HG02943 (cell line): Measurements from ENCODE around the gene CTNNA1.
"Not testable (repeated sequence)": the region's sequence is repeated elsewhere in the genome, so short reads cannot be mapped to it uniquely, and the experiment has no call there.

Experiments
- ATAC-seq: cut with Tn5 transposase; IDR thresholded peaks from one replicate; pipeline ENCODE4 v1.9.1; 2021; ENCODE audit warnings: mild to moderate bottlenecking, low read depth, moderate library complexity; ENCODE audit not compliant: unreplicated experiment

The CTNNA1 gene, protein sequence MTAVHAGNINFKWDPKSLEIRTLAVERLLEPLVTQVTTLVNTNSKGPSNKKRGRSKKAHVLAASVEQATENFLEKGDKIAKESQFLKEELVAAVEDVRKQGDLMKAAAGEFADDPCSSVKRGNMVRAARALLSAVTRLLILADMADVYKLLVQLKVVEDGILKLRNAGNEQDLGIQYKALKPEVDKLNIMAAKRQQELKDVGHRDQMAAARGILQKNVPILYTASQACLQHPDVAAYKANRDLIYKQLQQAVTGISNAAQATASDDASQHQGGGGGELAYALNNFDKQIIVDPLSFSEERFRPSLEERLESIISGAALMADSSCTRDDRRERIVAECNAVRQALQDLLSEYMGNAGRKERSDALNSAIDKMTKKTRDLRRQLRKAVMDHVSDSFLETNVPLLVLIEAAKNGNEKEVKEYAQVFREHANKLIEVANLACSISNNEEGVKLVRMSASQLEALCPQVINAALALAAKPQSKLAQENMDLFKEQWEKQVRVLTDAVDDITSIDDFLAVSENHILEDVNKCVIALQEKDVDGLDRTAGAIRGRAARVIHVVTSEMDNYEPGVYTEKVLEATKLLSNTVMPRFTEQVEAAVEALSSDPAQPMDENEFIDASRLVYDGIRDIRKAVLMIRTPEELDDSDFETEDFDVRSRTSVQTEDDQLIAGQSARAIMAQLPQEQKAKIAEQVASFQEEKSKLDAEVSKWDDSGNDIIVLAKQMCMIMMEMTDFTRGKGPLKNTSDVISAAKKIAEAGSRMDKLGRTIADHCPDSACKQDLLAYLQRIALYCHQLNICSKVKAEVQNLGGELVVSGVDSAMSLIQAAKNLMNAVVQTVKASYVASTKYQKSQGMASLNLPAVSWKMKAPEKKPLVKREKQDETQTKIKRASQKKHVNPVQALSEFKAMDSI

DNA sequence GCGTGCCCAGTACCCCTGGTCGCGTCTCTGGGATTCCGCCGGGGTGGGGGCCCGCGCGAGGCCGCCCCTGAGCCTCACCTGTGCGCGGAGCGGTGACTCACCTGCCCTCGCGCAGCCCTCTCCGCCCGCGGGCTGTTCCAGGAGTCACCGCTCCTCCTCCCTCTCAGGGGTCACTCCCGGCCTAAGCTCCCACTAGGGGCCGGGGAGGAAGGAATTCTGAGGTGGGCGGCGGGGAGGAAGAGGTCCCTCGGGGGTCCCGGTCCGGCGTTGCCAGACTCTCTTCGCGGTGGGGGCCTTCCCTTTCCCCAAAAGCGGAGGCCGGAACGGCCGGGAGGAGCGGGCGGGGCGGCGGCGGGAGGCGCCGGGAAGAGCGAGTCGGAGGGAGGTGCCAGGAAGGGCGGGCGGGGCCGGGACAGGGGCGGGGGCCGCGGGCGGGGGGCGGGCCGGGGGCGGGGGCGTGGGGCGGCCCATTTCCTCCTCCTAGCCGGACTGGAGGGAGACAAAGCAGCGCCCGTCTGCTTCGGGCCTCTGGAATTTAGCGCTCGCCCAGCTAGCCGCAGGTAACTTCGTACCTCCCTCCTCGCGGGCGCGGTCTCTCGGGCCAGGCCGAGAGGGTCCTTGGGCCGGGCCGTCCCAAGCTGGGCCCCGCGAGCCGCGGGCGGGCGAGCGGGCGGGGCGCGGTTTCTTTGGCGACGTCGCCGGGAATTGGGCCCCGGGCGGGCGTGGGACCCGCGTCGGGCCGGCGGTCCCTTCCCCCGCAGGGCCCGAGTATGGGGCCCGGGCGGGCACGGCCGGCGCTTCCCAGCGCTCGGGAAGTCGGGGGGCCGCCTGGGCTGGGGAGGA, at the start of gene CTNNA1:
TSS of gene CTNNA1 (plus strand) at position 475 of the 843 bp plus-strand sequence. CDS start 28,500 bp downstream, outside the sequence.
- no peak for ATAC-seq

DNA sequence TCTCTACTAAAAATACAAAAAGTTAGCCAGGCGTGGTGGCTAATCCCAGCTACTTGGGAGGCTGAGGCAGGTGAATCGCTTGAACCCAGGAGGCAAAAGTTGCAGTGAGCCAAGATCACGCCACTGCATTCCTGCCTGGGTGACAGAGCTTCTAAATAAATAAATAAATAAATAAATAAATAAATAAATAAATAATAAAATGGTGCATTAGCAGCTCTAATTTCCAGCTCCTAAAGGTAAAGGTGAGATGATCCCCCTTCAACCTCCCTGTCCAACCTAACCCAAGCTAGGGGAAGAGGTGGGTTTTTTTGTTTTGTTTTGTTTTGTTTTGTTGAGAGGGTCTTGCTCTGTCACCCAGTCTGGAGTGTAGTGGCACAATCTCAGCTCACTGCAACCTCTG, 49.4 kb upstream of the CTNNA1 start:
- ATAC-seq = not testable (repeated sequence)

DNA sequence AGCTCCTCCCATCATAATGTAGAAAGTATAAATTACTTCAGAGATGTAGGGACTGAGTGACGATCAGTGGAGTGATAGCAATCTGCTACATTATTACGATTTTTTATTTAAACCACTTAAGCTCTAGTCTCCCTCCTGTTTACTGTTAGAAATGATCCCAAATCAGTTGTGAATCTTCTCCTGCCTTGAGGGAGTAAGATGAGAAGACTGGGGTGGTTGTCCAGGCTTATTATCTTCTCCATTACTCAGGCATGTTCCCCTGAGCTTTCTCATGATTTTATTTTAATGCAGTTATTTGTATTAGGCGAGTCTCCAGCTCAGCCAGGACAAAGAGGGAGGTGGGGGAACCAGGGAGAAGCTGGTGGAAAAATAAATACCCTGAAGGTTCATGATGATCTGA, 48.2 kb upstream of the CTNNA1 start:
- ATAC-seq = no peak

DNA sequence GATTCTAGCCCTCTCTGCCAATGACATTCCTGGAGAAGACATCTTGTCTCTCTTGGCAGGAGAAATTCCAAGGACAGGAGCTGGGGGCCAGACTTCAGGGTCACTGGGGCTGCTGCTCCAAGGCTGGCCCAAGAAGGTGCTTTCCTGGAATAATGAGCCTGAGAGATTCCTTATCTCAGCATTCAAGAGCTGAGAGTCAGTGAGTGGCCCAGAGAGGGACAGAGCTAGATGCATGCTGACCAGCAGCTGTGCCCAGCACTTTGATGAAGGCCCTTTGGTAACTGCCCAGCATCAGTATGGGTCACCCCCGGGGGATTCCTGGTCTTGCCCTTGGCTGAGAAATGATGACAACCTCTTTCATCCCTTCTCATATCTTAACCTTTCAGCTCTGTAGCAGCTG, 47.7 kb upstream of the CTNNA1 start:
- no peak for ATAC-seq

DNA sequence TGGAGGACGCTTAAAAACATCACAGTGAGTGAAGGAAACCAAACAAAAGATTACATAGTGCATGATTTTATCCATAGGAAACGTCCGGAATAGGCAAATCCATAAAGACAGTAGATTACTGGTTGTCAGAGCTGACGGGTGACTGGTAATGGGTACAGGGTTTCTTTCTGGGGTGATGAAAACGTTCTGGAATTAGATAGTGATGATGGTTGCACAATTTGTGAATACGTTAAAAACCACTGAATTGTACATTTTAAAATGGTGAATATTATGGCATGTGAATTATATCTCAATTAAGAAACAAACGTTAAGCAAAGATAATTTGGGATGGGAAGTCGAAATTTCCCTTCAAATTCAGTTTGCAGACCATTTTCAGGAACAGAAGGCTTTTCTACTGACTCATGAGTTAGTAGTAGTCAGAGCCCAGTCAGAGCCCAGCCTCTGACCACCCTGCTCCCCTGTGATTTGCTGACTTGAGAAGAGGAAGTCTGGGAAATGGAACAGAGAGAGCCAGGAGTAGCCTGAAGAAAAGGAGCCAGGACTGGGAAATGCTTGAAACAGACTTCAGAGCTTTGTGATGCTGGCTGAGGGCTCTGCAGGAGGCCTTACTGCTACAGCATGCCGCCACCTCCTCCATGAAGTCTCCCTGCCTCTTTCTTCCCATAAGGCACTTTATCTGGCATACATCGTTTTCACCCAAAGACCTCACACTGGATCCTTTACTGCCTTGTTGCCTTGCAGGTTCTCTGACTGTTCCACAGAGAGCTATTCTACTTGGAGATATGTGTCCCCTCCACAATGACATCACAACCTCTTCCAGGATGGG, 46.4 kb upstream of the CTNNA1 start:
- ATAC-seq = no peak

DNA sequence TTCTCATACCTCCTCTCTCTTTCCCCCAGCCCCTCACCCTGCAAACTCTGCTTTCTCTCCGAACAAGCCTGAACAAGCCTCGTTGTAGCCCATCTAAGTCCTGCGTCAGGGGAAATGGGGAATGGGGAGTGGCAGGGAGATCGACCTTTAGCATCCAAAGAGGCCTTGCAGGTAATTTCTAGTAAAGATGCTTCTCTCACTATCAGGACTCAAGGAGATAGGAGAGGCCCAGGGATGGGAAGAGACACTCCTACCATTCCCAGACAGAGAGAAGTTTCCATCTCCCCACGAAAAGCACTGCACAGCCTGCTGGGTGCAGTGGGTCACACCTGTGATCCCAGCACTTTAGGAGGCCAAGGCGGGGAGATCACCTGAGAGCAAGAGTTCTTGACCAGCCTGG, 44.4 kb upstream of the CTNNA1 start:
- ATAC-seq = no peak

DNA sequence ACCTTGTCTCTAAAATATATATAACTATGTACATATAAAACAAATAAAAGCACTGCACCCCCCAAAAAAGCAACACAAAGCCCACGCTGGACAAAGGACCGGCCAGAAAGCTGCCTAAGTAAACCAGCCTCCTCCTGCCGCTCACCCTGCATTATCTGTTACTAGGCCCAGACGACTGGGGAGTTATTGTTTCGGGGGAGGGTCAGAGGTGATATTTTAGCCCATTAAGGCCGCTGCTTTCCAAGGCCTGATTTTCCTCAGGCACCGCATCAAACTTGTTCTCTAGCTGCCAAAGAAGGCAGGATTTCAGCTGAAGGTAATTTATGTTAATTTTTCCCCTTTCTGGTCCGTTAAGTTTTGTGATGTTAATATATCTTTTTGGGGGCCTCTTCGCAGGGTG, 44.0 kb upstream of the CTNNA1 start:
- no peak for ATAC-seq

DNA sequence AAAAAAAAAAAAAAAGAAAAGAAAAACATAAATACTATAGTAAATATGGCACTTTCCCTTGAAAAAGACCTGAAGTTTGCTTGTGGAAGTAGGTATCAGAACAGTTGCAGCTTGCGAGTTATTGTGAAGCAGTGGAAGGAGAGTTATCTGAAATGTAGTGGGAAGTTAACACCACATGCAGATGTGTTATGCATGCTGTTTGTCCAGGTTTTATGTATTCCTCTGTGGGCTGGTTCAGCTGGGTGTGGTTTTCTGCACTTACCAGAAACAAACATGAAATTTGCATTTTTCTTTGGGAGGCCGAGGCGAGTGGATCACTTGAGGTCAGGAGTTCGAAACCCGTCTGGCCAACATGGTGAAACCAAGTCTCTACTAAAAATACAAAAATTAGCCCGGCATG, 42.1 kb upstream of the CTNNA1 start:
- no peak for ATAC-seq

DNA sequence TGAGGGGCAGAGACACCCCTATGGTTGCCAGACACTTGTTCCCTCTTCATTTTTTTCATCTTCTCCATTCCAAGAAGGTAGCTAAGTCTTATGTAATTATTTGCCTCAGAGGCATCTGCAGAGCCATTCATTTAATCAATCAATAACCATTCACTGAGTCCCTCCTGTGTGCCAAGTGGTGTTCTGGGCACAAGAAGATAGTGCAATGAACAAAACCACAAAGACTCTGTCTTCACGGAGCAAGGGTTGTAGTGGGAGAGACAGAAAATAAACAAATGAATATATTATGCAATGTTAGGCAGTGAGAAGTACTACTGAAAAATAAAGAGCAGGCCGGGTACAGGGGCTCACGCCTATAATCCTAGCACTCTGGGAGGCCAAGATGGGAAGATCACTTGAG, 41.4 kb upstream of the CTNNA1 start:
- no peak for ATAC-seq

DNA sequence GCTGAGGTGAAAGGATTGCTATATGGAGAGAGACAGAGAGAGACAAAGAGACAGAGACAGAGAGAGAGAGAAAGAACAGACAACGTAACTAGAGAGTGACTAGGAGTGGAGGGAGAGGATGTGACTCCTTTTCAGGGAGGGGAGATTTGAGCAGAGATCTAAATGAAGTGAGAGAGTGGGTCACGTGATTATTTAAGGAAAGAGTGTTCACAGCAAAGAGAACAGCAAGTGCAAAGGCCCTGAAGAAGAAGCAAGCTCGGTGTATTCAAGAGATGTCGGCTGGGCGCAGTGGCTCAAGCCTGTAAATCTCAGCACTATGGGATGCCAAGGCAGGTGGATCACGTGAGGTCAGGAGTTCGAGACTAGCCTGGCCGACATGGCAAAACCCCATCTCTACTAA, 40.9 kb upstream of the CTNNA1 start:
- ATAC-seq = no peak

DNA sequence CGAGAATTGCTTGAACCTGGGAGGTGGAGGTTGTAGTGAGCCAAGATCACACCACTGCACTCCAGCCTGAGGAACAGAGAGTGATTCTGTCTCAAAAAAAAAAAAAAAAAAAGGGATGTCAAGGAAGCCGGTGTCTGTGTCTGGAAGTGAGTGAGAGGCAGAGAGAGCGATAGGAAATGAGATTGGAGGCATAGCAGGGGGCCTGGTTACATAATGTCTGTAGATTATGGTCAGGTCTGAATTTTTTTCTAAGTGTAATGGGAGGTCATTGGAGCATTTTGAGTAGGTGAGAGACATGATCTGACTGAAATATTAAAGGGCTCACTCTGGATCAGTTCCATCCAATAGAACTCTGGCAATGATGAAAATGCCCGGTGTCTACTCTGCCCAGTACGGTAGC, 40.4 kb upstream of the CTNNA1 start:
- no peak for ATAC-seq

DNA sequence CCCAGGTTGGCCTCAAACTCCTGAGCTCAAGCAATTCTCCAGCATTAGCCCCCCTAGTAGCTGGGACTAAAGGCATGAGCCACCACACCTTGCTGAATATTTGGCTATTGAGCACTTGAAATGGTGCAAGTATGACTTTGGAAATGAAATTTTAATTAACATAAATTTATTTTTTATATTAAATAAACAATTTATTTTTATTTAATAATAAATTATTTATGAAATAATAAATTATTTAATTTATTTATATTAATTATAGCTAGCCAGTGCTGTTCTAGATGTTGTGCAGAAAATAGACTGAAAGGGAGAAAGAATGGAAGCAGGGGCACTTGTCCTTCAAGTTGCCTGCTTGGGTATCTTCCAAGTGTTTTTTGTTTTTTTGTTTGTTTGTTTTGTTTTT, 40.0 kb upstream of the CTNNA1 start:
- no peak for ATAC-seq

DNA sequence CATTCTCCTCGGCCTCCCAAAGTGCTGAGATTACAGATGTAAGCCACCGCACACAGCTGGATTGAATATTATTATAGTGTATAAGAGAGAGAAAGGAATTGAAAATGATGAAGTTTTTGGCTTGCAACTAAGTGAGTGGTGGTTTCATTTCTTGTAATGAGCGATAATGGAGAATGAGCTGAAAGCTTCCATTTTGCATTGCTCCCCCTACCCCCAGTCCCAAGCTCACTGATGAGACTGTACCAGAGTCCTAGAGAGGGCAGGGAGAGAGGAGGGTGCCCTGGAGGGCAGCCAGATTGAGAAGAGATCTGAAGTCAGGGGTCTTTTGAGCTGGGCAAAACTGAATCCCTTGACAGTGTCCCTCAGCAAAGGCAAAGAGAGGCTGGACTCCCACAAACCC, 38.5 kb upstream of the CTNNA1 start:
- no peak for ATAC-seq

DNA sequence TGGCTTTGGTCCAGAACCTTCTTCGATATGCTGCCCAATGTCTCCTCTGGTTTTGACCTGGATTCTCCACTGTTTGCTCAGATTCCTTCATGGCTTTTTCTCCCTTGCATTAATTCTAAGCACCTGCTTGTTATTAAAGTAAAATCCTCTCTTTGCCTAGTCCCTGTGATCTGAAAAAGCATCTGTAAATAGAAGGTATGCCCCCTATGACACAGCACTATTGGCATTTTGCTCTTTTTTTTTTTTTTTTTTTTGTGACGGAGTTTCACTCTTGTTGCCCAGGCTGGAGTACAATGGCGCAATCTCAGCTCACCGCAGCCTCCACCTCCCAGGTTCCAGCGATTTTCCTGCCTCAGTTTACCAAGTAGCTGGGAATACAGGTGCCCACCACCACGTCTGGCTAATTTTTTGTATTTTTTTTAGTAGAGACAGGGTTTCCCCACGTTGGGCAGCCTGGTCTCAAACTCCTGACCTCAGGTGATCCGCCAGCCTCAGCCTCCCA, 37.2 kb upstream of the CTNNA1 start:
- not testable (repeated sequence) for ATAC-seq

DNA sequence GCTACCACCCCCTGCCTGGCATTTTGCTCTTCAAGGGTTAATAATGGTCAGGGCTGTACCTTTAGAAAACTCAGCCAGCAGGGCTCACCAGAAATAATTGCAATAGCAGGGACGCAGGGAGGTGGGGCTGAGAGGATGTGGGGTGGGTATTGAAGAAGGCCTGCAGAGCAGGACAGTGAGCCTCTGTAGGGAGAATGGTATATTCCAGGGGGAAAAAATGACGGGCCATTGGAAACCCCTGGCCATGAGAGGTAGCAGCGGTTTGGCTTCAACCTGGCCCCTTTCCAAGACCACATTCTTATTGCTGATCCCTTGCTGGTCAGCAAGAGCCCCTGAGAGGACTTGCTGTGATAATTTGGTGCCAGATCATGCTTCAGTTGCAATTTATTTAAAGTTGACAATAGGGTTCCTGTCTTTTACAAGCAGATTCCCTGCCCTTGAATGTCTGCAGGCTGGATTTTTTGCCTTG, 36.7 kb upstream of the CTNNA1 start:
- no peak for ATAC-seq

DNA sequence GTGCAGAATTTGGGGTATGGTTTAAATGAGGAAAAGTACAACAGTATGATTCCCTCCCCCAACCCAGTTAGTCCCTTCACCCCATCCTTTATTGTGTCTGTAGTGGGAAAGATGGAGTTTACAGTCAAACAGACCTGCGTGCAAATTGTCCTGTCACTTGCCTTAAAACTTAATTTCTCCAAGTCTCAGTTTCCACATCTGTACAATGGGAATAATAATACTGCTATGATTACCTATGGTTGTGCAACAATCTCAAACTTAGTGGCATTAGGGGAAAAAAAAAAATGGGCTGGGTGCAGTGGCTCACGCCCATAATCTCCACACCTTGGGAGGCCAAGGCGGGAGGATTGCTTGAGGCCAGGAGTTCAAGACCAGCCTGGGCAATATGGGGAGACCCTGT, 35.8 kb upstream of the CTNNA1 start:
- no peak for ATAC-seq

DNA sequence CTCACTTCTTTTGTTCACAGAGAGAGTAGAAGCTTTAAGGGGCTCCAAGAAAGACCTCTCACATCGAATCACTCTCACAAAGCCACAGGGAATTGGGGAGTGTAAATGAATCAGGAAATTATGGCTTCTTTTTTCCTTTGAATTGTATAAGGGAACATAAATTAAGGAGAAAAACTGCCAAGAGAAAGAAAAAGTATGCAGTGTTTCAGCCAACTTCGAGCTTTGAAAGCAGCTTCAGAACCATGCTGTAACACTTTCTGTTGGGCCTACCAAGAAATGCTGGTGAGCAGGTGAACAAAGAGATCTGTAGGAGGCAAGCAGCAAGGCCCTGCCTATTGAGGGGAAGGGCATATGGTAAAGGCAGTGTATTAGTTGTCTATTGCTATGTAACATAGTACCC, 33.4 kb upstream of the CTNNA1 start:
- no peak for ATAC-seq

DNA sequence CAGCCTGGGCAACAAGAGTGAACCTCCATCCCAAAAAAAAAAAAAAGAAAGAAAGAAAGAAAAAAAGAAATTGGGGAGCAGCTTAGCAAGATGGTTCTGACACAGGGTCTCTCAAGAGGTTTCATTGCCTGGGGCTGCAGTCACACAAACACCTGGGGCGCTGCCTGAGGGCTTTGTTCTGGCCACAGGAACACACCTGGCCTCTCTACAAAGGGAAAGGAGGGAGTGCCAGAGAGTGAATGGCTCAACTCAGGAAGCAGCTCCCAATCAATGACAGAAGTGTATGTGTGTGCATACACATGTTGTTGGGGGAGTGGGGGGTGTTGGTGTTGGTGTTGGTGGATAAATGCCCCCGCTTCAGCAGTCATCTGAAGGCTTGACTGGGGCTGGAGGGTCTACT, 32.4 kb upstream of the CTNNA1 start:
- ATAC-seq = no peak

DNA sequence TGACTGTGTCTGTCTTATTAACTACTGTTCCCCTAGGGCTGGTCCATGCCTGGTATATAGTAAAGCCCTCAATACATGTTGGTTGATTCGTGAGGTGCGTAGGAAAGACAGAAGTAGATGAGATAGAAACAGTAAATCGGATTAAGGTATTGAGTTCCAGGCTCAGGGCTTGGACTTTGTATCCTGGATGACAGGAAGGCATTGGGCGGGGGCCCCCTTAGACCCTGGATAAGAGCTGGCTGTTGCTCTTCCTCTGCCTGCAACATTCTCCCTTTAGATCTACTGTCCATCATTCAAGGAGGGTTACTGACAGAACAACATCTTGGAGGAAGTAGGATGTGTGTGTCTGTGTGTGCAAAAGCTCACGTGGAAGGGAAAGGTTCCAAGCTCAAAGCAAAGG, 31.2 kb upstream of the CTNNA1 start:
- ATAC-seq = no peak
